Cardiac fibroblast (primary cell): Measurements from ENCODE around the gene NCKAP5.
A peak's percentile ranks its signal among the peaks of the same experiment; 100 is the strongest.

Experiments
- DNase-seq, 2 donors: peaks; one replicate each; pipeline versions ENCODE4 v3.0.0 to v3.0.0-alpha.2; 2010; ENCODE audit warnings: low read depth in 2 of 2
- H3K4me3 ChIP-seq, 2 donors: replicated peaks in 1 of 2; 1 replicate in 1 of 2; 2 replicates in 1 of 2; pipeline ENCODE4 v1.5.1; 2011; ENCODE audit warnings: low read depth in 2 of 2, low read length in 2 of 2, mild to moderate bottlenecking in 2 of 2, moderate library complexity in 1 of 2
- TF ChIP-seq, protein P1 (sequence below): IDR thresholded peaks from one replicate; pipeline ENCODE4 v1.5.1; 2011; ENCODE audit warnings: low read depth, mild to moderate bottlenecking, low read length, inconsistent platforms

The NCKAP5 gene

DNA sequence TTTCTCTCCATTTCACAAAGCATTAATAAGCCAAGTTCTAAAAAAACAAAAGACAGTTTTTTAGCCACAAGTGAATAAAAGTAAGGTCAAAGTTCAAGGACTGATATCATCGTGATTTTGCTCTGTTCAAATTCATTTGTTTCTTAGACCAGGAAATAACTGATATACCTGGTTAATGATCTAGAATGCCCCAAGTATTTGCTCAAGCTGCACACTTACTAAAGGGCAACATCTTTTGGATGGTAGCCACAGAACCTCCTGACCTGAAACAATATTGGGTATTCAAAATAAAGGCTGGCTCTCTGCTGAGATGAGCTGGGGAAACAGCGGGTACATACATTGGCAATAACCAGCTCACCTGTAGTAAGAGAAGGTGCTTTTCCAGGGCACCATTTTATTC lies 583.5 kb downstream of the NCKAP5 start:
- H3K4me3 ChIP-seq: no peak overlapping the region
- TF ChIP-seq, protein P1, sequence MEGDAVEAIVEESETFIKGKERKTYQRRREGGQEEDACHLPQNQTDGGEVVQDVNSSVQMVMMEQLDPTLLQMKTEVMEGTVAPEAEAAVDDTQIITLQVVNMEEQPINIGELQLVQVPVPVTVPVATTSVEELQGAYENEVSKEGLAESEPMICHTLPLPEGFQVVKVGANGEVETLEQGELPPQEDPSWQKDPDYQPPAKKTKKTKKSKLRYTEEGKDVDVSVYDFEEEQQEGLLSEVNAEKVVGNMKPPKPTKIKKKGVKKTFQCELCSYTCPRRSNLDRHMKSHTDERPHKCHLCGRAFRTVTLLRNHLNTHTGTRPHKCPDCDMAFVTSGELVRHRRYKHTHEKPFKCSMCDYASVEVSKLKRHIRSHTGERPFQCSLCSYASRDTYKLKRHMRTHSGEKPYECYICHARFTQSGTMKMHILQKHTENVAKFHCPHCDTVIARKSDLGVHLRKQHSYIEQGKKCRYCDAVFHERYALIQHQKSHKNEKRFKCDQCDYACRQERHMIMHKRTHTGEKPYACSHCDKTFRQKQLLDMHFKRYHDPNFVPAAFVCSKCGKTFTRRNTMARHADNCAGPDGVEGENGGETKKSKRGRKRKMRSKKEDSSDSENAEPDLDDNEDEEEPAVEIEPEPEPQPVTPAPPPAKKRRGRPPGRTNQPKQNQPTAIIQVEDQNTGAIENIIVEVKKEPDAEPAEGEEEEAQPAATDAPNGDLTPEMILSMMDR: no peak
- no peak for DNase-seq

- TF ChIP-seq, protein P1: no peak
- no peak overlapping the region for H3K4me3 ChIP-seq
- no peak for DNase-seq
Observed at GRCh38 chr2:132980304-132980703, 588.0 kb downstream of the NCKAP5 start.

- no peak for DNase-seq
- no peak overlapping the region for H3K4me3 ChIP-seq
- TF ChIP-seq, protein P1: no peak
Observed at GRCh38 chr2:132979339-132980093, 588.7 kb downstream of the NCKAP5 start.

DNA sequence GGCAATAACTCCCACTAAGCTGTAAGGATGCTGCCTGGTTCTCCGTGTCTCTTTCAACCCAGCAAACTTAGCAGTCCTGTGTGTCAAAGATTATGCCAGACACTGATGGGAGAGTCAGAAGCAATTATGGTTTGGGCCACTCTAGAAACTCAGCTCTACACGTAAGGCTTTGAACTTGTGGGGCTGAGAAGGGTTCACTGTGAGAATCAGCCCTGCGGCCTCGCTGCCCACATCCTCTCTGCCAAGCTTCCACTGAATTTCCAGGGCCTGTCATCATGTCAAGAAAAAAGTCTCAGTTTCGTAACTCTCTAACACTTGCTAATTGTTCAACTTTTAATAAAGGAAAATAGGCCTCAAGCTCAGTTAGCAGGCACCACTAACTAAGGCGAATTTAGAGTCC lies 589.4 kb downstream of the NCKAP5 start:
- DNase-seq: no peak
- H3K4me3 ChIP-seq: no peak overlapping the region
- TF ChIP-seq, protein P1: no peak

GRCh38 chr2:132977812-132978529 lies 590.3 kb downstream of the NCKAP5 start:
- H3K4me3 ChIP-seq: no peak overlapping the region
- peak; percentile 6 to 48 for DNase-seq
- TF ChIP-seq, protein P1: no peak

GRCh38 chr2:132975193-132976105 lies 592.8 kb downstream of the NCKAP5 start:
- H3K4me3 ChIP-seq: no peak overlapping the region
- DNase-seq: no peak
- TF ChIP-seq, protein P1: no peak
